GM19455 (cell line): ENCODE results near the gene PDK3.

Experiments
- ATAC-seq: cut with Tn5 transposase; IDR thresholded peaks from one replicate; pipeline ENCODE4 v1.9.1; 2021; ENCODE audit not compliant: unreplicated experiment

The PDK3 gene

GRCh38 chrX:24480400-24480865 lies 15.3 kb downstream of the PDK3 start:
- ATAC-seq = peak; percentile 34

GRCh38 chrX:24482823-24483415 lies 17.8 kb downstream of the PDK3 start:
- no peak for ATAC-seq

GRCh38 chrX:24483596-24483995 lies 18.5 kb downstream of the PDK3 start:
- no peak for ATAC-seq

GRCh38 chrX:24485323-24485722 lies 20.2 kb downstream of the PDK3 start:
- ATAC-seq = no peak

GRCh38 chrX:24485976-24486680 lies 21.0 kb downstream of the PDK3 start:
- no peak for ATAC-seq

GRCh38 chrX:24487571-24487970 lies 22.5 kb downstream of the PDK3 start:
- no peak for ATAC-seq

- no peak for ATAC-seq
Observed at GRCh38 chrX:24491741-24492140, 26.7 kb downstream of the PDK3 start.

GRCh38 chrX:24493740-24494581 lies 28.9 kb downstream of the PDK3 start:
- no peak for ATAC-seq

GRCh38 chrX:24494647-24495075 lies 29.6 kb downstream of the PDK3 start:
- ATAC-seq = no peak

- no peak for ATAC-seq
Observed at GRCh38 chrX:24495700-24496099, 30.6 kb downstream of the PDK3 start.

- ATAC-seq = no peak
Observed at GRCh38 chrX:24498181-24498580, 33.1 kb downstream of the PDK3 start.

- no peak for ATAC-seq
Observed at GRCh38 chrX:24498975-24499374, 33.9 kb downstream of the PDK3 start.

GRCh38 chrX:24506082-24506481 lies 41.0 kb downstream of the PDK3 start:
- no peak for ATAC-seq

GRCh38 chrX:24508375-24508774 lies 43.3 kb downstream of the PDK3 start:
- ATAC-seq = no peak

GRCh38 chrX:24513416-24513815 lies 48.3 kb downstream of the PDK3 start:
- ATAC-seq = peak; percentile 88

- ATAC-seq = no peak
Observed at GRCh38 chrX:24515447-24515846, 50.4 kb downstream of the PDK3 start.

- no peak for ATAC-seq
Observed at GRCh38 chrX:24520472-24520871, 55.4 kb downstream of the PDK3 start.

- ATAC-seq = no peak
Observed at GRCh38 chrX:24525455-24525854, 60.4 kb downstream of the PDK3 start.

GRCh38 chrX:24526616-24527015 lies 61.5 kb downstream of the PDK3 start:
- ATAC-seq = no peak

GRCh38 chrX:24528605-24529004 lies 63.5 kb downstream of the PDK3 start:
- no peak for ATAC-seq

- ATAC-seq = no peak
Observed at GRCh38 chrX:24536551-24536950, 71.5 kb downstream of the PDK3 start.

GRCh38 chrX:24542756-24543155 lies 77.7 kb downstream of the PDK3 start:
- ATAC-seq = no peak
